HG02763 (cell line): ENCODE measurements around the gene RYR3.

Source experiments
- ATAC-seq: cut with Tn5 transposase; IDR thresholded peaks from one replicate; pipeline ENCODE4 v1.9.1; 2021; ENCODE audit warnings: mild to moderate bottlenecking, moderate library complexity; ENCODE audit not compliant: unreplicated experiment

RYR3 gene

GRCh38 chr15:33742306-33742705, 431.5 kb downstream of the RYR3 start:
- ATAC-seq = no peak

DNA sequence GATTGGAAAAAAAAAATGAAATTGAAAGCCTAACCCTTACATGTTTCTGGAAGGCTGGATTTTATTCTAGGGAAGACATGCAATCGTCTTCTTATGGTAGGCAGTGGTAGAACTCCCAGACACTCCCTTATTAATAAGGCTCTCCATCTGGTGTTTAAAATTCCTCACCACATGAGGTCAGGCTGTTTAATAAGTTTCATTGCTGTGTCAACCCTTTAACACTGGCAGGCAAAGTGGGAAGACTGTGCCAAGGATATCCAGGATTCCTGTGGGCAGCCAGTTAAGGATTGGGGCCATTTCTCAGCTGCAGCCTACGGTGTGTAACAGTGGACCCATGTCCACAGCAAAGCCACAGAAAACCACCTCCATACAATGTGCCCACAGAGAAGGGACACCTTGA, 432.0 kb downstream of the RYR3 start:
- no peak for ATAC-seq

- ATAC-seq = no peak
These were observed 435.4 kb downstream of the RYR3 start for GRCh38 chr15:33746203-33746602.

- ATAC-seq = no peak
These were observed 442.2 kb downstream of the RYR3 start for GRCh38 chr15:33753012-33753411.

DNA sequence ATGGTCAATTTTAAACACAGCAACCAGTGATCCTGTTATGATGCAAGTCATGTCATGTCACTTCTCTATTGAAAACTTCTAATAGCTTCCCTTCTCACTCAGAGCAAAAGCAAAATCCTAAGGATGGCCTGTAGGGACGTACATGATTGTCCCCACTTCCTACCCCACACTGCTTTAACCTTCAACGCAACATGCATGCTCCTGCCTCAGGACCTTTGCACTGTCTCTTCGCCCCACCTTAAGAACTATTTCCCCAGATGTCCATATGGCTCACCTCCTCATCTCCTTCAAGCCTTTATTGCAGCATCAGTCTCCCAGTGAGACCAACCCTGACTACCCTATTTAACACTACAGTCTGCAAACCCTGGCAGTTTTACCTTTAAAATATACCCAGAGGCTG, 443.5 kb downstream of the RYR3 start:
- no peak for ATAC-seq

DNA sequence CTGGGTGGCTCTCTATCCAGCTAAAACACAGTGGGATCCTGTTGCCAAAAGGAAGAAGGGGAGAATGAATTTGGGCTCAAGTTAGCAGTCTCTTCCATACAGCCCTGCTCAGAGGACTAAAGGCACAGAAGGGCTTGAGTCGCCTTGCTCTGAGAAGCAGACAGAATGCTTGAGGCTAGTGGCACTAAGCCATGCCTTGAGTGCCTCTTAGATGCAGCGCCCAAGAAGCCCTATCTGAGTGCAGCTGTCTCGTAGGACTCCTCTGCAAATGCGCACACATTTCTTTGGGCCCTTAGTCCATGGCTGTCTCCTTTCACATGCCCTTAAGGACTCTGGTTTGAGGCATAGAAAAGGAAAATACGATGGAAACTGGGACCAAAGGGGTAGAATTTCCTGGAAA, 446.2 kb downstream of the RYR3 start:
- ATAC-seq = no peak

DNA sequence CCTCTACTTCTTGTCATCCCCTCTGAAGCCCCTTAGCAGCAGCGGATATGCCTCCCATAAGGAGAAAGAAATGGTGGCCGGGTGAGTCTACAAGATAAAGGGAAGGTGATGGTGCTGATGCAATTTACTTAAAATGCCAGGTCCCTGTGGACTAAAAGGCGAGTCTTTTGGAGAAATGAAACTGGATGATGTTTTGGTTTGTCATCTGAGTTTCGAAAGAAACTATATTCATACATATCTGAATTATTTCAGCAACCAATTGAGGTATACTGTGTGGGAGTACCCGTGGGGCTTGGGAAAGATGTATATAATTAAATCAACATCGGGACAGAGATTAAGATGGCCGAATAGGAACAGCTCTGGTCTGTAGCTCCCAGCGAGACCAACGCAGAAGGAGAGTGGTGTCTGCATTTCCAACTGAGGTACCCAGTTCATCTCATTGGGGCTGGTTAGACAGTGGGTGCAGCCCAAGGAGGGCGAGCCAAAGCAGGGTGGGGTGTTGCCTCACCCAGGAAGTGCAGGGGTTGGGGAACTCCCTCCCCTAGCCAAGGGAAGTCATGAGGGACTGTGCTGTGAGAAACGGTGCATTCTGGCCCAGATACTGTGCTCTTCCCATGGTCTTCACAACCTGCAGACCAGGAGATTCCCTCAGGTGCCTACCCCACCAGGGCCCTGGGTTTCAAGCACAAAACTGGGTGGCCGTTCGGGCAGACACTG, 446.9 kb downstream of the RYR3 start:
- no peak for ATAC-seq

DNA sequence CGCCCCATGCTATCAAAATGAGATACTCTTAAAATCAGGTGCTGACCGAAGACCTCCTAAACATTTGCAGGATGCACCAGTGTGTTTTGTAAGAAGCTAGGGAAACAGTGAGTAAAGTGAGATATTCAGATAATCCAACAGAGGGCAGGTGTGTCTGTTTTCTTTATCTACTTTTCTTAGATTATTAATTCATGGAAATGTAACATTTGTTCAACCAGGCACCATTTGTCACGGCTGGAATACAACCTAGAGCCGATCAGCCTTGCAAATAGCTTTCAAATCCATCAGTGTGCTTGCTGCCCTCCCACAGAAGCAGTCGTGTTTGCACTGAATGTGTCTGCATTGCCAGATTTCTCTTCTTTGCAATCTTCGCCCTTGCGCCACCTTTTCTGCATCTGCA, 455.6 kb downstream of the RYR3 start:
- no peak for ATAC-seq

GRCh38 chr15:33768670-33769190, 458.0 kb downstream of the RYR3 start:
- no peak for ATAC-seq

GRCh38 chr15:33773969-33774368, 463.2 kb downstream of the RYR3 start:
- no peak for ATAC-seq

- ATAC-seq = no peak
These were observed 468.1 kb downstream of the RYR3 start for GRCh38 chr15:33778852-33779251.

- no peak for ATAC-seq
These were observed 469.4 kb downstream of the RYR3 start for GRCh38 chr15:33780011-33780768.

DNA sequence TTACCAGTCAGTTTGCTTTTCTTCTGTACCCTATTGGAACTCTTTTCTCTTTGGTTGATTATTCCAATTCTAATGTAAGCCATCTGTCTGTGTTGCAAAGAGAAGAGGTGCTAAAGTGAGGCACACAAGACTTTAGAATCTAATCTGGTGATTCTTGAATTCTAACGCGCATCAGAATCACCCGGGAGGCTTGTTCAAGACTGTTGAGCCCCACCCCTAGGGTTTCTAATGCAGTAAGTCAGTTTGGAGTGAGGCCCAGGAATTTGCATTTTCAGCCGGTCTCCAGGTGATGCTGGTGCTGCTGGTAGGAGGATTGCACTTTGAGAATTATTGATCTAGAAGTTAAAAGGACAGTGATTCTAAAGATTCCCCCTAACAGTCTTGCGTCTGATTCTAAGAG, 472.2 kb downstream of the RYR3 start:
- ATAC-seq = no peak

- no peak for ATAC-seq
These were observed 474.6 kb downstream of the RYR3 start for GRCh38 chr15:33785366-33785765.

DNA sequence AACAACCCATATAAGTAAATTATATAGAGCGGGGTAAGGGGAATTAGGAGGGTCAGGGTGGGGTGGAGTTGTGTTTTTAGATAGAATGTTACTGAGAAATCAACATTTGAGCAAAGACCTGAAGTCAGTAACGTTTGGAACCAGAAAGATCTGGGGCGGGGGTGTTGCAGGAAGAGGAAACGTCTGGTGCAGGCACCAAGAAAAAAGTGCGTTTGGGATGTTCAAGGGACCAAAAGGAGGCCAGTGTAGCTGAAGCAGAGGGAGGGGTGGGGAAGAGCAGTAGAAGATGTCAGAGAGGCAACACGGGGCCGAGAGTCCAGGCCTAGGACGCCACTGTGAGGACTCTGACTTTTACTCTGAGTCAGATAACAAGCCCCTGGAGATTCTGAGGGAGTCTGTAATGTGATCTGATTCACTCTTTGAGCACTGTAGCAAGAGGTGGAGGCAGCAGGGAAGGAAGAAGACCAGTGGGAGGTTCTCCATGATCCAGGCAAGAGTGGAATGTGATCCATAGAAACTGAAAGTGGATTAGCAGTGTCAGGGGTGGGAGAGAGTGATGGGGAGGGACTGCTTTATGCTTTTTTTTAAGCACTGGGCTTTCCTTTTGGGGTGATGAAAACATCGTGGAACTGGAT, 478.3 kb downstream of the RYR3 start:
- no peak for ATAC-seq

GRCh38 chr15:33794453-33794852, 483.7 kb downstream of the RYR3 start:
- ATAC-seq = no peak

- no peak for ATAC-seq
These were observed 484.3 kb downstream of the RYR3 start for GRCh38 chr15:33795070-33795469.

DNA sequence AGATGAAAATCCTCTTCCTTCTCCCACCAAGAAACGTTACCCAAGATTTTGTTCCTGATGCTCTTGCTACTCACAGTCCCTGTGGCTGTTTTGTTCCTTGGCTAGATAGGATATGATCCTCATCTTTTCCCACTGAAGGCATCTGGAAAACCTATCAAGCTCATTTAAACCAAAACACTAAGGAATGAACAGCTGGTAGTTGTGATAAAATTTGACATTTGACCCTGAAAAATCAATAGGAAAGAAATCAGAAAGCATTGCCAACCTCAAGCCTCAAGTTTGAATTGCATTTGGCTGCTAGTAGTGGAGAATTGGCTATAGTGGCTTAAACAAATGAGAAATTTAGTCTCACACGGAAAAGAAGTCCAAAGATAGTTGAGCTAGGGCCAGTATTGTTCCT, 486.9 kb downstream of the RYR3 start:
- no peak for ATAC-seq

DNA sequence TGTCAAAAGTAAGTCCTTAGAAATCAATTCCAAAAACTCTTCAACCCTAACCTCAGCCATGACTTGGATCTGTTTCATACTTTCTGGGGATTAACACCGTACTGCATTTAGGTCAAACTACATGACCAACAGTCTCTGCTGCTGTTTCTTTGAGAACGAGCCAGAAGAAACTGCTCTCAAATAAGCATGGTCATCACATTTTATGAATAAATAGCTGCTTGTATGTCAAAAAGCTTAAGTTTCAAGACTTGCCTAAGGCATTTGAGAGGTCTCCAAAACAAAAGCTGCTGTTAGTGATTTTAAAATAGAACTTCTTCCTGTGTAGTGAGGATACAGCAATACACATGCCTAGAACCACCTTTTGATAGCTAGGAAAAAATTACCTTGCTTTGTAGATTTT, 491.2 kb downstream of the RYR3 start:
- ATAC-seq = no peak

DNA sequence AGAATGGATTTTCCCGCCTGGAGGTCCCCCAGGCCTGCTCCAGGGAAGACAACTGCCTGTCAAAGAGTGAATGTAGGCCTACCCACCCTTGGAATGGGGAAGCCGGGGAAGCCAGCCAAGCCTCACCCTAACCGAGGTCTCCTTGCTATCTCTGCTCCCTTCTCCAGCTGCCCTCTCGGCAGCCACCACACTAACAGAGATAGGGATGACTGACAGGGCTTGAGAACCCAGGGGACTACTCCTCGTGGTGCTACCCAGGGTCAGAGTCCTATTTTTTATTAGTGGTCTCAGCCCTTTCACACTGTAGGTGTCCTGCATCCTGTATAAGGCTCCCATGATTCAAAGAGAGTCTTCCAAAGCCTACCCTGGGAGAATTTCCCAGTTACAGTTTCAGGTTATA, 496.9 kb downstream of the RYR3 start:
- ATAC-seq = no peak

- ATAC-seq = no peak
These were observed 498.1 kb downstream of the RYR3 start for GRCh38 chr15:33808720-33809457.
